ENCODE measurements around the gene TSHB.

GRCh38 chr1:115036814-115037507, 7.3 kb downstream of the TSHB start:
- TF ChIP-seq, protein P1, sequence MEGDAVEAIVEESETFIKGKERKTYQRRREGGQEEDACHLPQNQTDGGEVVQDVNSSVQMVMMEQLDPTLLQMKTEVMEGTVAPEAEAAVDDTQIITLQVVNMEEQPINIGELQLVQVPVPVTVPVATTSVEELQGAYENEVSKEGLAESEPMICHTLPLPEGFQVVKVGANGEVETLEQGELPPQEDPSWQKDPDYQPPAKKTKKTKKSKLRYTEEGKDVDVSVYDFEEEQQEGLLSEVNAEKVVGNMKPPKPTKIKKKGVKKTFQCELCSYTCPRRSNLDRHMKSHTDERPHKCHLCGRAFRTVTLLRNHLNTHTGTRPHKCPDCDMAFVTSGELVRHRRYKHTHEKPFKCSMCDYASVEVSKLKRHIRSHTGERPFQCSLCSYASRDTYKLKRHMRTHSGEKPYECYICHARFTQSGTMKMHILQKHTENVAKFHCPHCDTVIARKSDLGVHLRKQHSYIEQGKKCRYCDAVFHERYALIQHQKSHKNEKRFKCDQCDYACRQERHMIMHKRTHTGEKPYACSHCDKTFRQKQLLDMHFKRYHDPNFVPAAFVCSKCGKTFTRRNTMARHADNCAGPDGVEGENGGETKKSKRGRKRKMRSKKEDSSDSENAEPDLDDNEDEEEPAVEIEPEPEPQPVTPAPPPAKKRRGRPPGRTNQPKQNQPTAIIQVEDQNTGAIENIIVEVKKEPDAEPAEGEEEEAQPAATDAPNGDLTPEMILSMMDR (IDR thresholded peaks at IDR 0.05), result no peak
- no peak for TF ChIP-seq ZFX (IDR thresholded peaks at IDR 0.05; ENCODE audit: borderline replicate concordance)

Data from 22Rv1 (cell line).